SK-MEL-5 (cell line): ENCODE measurements around the gene YPEL2. TPM values are rescaled to one million over a fixed set of nuclear protein-coding genes. Genes with fewer than 3 reads are reported as not detected.

Source experiments
- DNase-seq: peaks from one replicate; pipeline ENCODE4 v3.0.0-alpha.2; 2016; ENCODE audit warnings: low read depth, low spot score
- in situ Hi-C: cut with HindIII; loops from 2 replicates; pipeline ENCODE4 v1.10.0; 2016; ENCODE audit warnings: low sequenced_read_pairs, high pct_unique_total_duplicates, low pct_unique_long_range_greater_than_20kb
- total RNA-seq: library from RNA; depleted of rRNA; stranded (reverse); fragments of >200 nt; shearing (Covaris generic); gene quantifications from 2 replicates; pipeline ENCODE4 v1.2.3, GENCODE V29; 2014

The YPEL2 gene
- total RNA-seq, 1 experiment from 2014 or later = 17.5 TPM

DNA sequence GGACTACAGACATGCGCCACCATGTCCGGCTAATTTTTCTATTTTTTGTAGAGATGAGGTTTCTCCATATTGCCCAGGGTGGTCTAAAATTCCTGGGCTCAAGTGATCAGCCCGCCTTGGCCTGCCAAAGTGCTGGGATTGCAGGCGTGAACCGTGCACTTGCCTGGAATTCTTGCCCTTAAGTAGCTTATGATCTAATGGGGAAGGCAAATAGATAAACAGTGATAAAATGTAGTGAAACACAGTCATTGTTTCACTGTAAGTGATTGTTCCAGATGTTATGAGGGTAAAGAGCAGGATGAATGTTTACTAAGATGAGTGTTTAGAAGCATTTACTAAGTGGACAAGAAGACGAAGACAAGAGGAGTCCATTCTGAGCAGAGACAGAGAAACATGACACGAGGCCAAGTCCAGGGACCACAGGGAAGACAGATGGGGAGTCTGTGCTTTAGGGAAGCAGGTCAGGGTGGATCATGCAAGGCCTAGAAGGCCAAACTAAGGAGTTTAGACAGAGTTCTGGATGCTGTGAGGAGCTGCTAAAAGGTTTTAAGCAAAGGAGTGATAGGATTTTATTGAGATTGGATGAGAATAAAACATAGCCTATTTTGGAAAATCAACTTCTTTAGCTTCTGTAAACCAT, 36.9 kb downstream of the YPEL2 start:
- in situ Hi-C loops = no loop called here
- DNase-seq = no peak

GRCh38 chr17:59369031-59369975, 37.8 kb downstream of the YPEL2 start:
- no peak for DNase-seq
- in situ Hi-C loops = no loop called here

DNA sequence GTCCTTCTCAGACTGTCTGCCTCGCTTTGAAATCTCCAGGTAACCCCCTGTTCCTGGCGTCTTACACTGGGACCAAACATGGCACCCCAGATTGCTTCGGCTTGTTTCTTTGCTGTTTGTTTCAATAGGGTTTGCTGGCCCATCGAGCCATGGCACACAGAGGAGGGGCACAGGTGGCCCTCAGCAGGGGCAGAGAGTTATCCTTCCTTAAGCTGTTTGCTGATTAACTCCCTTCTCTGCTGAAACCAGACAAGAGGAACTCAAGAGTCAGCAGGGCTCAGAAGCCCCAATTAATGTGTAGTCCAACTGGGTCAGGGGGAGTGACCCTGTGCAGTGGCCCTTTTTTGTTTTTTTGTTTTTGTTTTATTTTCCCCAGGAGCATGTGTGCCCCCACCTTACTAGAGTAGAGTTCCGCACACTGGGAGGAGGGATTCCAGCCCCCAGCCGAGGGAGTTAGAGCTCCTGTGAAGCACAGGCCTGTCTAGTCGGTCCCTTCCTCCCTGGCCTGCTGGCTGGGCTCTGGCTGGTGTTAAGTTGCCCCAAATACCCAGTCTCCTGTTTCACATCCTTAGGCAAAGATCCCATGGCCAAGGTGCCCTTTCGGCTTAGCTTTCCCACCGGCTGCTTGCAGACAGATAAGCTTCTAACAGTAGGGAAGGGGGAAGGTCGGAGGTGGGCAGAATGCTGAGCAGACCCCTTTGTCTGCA, 39.3 kb downstream of the YPEL2 start:
- no peak for DNase-seq
- in situ Hi-C loops = no loop called here

DNA sequence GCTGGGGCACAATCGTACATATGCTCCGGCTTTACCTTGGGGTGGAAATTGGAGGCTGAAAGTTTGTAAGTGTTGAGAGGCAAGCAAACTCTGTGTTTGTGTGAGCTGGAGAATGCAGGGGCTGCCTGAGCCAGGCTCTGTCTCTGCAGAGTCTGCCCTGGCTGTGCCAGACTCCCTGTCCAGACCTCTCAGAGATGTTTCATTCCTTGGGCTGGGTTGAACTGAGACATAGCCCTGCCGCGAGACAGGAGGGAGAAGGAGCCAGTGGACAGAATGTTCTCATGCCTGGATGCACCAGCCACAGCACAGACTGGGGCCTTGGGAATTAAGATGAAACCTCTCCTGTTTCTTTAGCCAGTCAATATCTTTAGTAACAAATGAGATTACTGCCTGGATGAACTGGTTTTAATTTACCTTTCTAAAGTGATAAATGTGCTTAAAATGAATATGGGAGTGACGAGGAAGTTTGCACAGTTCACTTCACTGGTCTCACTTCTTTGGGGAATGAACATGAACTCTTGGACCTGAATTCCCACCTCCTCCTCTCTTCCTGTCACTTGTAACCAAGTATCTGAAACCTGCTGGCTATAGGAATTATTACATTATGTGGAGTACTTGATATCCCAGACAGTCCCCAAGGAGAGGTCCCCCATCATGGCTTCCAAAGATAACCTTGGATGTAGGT, 40.1 kb downstream of the YPEL2 start:
- in situ Hi-C loops = no loop called here
- no peak for DNase-seq

GRCh38 chr17:59372138-59372751, 40.8 kb downstream of the YPEL2 start:
- DNase-seq = peak; percentile 96

DNA sequence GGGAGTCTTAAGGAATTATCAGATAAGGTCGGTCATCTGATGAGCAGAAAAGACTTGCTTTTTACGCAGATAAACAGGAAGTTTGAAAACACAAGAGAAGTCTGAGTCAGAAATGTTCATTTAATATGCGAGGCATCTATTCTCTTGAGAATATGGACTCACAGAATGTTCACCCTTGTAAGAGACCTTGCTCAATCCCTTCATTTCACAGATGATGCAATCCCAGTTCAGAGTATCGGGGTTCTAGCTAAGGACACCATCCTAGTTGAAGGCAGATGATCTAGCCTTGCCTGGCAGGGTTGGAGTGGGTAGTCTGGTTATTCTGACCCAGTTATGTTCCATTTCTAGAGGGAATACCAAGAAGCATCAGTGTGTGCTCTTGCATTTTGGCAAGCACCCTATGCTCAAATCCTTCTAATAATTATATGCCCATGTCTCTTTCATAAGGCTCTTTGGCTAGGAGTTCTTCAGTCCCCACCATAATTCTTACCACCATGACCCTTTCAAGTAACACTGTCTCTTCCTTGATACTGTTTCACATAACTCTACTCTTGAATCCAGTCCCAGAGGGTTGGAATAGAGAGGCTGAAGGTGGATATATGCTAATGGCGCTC, 42.5 kb downstream of the YPEL2 start:
- DNase-seq = peak; percentile 82
- in situ Hi-C loops = no loop called here

More at GRCh38 chr17:59372138-59372751, 40.8 kb downstream of the YPEL2 start:
- in situ Hi-C loops = no loop called here

GRCh38 chr17:59374612-59375011, 43.2 kb downstream of the YPEL2 start:
- DNase-seq = no peak
- in situ Hi-C loops = no loop called here

DNA sequence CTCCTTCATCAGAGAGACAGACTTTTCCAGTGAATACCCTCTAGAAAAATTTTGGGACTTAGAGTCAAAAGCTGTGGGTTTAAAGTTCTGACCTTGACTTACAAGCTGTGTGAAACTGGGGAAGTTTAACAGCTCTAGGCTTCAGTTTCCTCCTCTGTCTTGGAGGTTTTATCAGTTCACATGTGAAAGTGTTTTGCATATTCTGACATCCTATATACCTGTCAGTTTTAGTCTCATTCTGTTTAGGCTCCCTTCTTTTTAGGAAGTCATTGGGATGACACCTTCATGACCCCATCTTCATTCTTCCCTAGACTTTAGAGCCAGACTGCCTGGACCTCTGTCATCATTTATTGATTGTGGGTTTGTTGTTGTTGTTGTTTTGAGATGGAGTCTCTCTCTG, 44.4 kb downstream of the YPEL2 start:
- in situ Hi-C loops = no loop called here
- DNase-seq = no peak

GRCh38 chr17:59376506-59376905, 45.1 kb downstream of the YPEL2 start:
- DNase-seq = no peak
- in situ Hi-C loops = no loop called here

DNA sequence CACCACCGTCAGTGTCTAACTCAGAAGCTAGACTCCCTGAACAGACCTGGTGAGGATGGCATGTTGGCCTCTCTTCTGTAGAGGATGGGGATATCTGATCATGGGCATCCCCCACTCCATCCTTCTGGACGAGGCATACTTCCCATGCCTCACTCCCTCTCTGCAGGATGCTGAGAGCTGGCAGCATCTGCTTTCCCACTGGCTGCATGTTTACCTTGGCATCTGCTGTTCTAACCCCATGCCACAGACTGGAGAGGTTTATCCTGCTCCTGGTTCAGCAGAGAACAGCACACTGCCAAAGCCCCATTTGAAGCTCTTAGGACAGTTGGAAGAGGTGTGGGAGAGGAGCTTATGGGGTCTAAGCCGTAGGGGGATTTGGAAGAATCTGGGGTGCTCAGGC, 46.0 kb downstream of the YPEL2 start:
- no peak for DNase-seq
- in situ Hi-C loops = no loop called here

DNA sequence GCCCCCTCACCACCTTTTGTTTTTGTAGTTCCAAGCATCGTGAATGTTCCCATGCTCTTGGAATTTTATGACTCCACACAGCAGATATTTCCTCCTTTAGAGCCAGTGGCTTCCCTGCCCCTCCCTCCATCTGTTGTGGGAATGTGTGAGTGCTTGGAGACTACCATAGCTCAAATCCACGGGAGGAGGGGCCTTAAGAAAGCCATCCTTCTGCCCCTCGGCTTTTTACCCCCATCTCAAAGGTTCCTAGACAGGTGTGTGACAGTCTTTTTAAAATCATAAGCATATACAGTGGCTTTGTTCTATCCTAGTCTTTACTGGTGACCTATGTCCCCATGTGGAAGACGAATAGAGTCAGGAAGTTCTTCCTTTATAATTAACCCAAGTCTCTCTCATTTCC, 47.2 kb downstream of the YPEL2 start:
- in situ Hi-C loops = no loop called here
- DNase-seq = no peak

DNA sequence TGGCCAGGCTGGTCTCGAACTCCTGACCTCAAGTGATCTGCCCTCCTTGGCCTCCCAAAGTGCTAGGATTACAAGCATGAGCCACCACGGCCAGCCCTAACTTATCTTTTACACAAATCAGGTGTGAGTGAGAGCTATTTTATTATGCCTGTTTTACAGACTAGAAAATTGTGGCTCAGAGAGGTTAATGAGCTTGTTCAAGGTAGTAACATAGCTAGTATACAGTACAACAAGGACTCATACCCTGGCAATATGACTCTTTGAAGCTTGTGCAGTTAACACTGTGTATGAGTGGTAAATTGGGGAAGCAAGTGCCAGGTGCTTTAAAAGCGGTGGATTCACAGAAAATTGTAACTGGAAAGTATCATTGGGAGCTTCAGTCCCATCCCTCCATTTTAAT, 49.0 kb downstream of the YPEL2 start:
- DNase-seq = no peak
- in situ Hi-C loops = no loop called here

GRCh38 chr17:59381716-59382570, 50.5 kb downstream of the YPEL2 start:
- in situ Hi-C loops = no loop called here
- peak; percentile 53 for DNase-seq

GRCh38 chr17:59383893-59384292, 52.4 kb downstream of the YPEL2 start:
- no peak for DNase-seq
- in situ Hi-C loops = no loop called here

DNA sequence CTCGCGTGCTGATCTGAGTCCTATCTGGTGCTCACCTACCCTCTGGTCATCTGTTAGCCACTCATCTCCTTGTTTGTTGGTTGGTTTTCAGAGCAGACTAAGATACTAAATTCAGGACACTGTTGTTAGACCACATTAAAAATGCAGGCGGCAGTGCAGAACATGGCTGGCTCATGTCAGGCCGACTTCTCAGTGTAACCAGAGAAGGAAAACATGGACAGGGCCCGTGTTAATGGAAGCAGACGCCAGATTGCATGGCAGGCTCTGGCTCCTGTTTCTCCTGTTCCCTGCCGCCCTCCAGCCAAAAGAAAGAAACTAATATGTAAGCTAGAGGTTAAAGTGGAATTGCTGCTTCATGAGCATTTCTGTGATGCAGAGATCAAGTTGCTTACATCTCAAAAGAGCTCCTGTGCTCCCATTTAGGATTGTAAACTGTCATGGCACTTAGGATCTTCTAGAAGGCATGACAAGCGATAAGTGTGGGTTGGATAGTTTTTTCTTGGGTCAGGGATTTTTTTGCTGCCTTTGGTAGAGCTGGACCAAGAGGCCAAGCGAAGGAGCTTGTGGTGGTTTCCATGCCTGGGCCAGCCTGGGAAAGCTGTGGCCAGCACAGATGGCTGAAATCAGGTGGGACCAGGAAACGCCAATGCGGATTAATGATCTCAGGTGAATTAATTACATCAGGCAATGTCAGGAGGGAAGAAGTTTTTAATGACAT, 56.1 kb downstream of the YPEL2 start:
- no peak for DNase-seq
- in situ Hi-C loops = no loop called here

- DNase-seq = no peak
- in situ Hi-C loops = no loop called here
Observed at GRCh38 chr17:59388069-59388556, 56.7 kb downstream of the YPEL2 start.
